Mesenchymal stem cell (in vitro differentiated cells and primary cell): ENCODE results near the gene TINAG. TPM values are rescaled to one million over a fixed set of nuclear protein-coding genes. Genes with fewer than 3 reads are reported as not detected.

Source experiments
- DNase-seq: peaks from one replicate; pipeline ENCODE4 v3.0.0-alpha.2; 2013
- H2AFZ ChIP-seq: one replicate; pipeline ENCODE4 v1.6.1; 2013; ENCODE audit warnings: low read depth, mild to moderate bottlenecking, control low read depth, inconsistent platforms, low read length, moderate library complexity
- H2AK5ac ChIP-seq: 2 replicates; pipeline ENCODE4 v1.6.1; 2013; ENCODE audit warnings: low read length, moderate library complexity, mild to moderate bottlenecking, inconsistent platforms; ENCODE audit not compliant: severe bottlenecking
- H2BK120ac ChIP-seq: one replicate; pipeline ENCODE4 v1.6.1; 2013; ENCODE audit warnings: low read depth, mild to moderate bottlenecking, inconsistent platforms, low read length, moderate library complexity
- H2BK12ac ChIP-seq, 2 experiments: one replicate each; pipeline ENCODE4 v1.6.1; 2013; ENCODE audit warnings: inconsistent platforms in 2 of 2, low read length in 2 of 2, mild to moderate bottlenecking in 2 of 2, moderate library complexity in 2 of 2, control low read depth in 1 of 2
- H2BK15ac ChIP-seq: one replicate; pipeline ENCODE4 v1.6.1; 2013; ENCODE audit warnings: mild to moderate bottlenecking, low read depth, inconsistent platforms; ENCODE audit not compliant: poor library complexity, severe bottlenecking
- H2BK5ac ChIP-seq: 2 replicates; pipeline ENCODE4 v1.6.1; 2013; ENCODE audit warnings: low read depth, mild to moderate bottlenecking, low read length, control low read depth, inconsistent platforms; ENCODE audit not compliant: poor library complexity, severe bottlenecking
- H3K14ac ChIP-seq, 2 experiments: one replicate each; pipeline ENCODE4 v1.6.1; 2013; ENCODE audit warnings: inconsistent platforms in 2 of 2, low read length in 2 of 2, control low read depth in 1 of 2, mild to moderate bottlenecking in 1 of 2, moderate library complexity in 1 of 2
- H3K18ac ChIP-seq, 2 experiments: one replicate each; pipeline ENCODE4 v1.6.1; 2013; ENCODE audit warnings: inconsistent platforms in 2 of 2, low read length in 2 of 2, control low read depth in 1 of 2, low read depth in 1 of 2, mild to moderate bottlenecking in 1 of 2
- H3K23ac ChIP-seq, 2 experiments: one replicate each; pipeline ENCODE4 v1.6.1; 2013; ENCODE audit warnings: inconsistent platforms in 2 of 2, low read length in 2 of 2, mild to moderate bottlenecking in 2 of 2, moderate library complexity in 2 of 2, control low read depth in 1 of 2
- H3K27ac ChIP-seq: 2 replicates; pipeline ENCODE4 v1.5.1; 2013; ENCODE audit warnings: mild to moderate bottlenecking, moderate library complexity, low read length, control low read depth, inconsistent platforms; ENCODE audit not compliant: poor library complexity, severe bottlenecking
- H3K27me3 ChIP-seq, 2 experiments: 2 replicates each; pipeline versions ENCODE4 v1.6.1 to v1.7.0; 2013; ENCODE audit warnings: low read length in 2 of 2, mild to moderate bottlenecking in 2 of 2, moderate library complexity in 2 of 2, control low read depth in 1 of 2, inconsistent platforms in 1 of 2; ENCODE audit not compliant: control insufficient read depth in 1 of 2, insufficient read depth in 1 of 2
- H3K36me3 ChIP-seq, 2 experiments: 2 replicates each; pipeline versions ENCODE4 v1.6.1 to v1.7.0; 2013; ENCODE audit warnings: low read length in 2 of 2, control low read depth in 1 of 2, inconsistent platforms in 1 of 2, low read depth in 1 of 2, mild to moderate bottlenecking in 1 of 2; ENCODE audit not compliant: insufficient read depth in 2 of 2, control insufficient read depth in 1 of 2
- H3K4ac ChIP-seq, 2 experiments: one replicate each; pipeline ENCODE4 v1.6.1; 2013; ENCODE audit warnings: inconsistent platforms in 2 of 2, low read length in 2 of 2, mild to moderate bottlenecking in 2 of 2, moderate library complexity in 2 of 2, control low read depth in 1 of 2, low read depth in 1 of 2
- H3K4me1 ChIP-seq: 2 replicates; pipeline ENCODE4 v1.6.1; 2013; ENCODE audit warnings: low read depth, low read length, control low read depth; ENCODE audit not compliant: control insufficient read depth, insufficient read depth
- H3K4me2 ChIP-seq: 2 replicates; pipeline ENCODE4 v1.6.1; 2013; ENCODE audit warnings: low read length, mild to moderate bottlenecking, inconsistent platforms; ENCODE audit not compliant: poor library complexity, severe bottlenecking
- H3K4me3 ChIP-seq, 2 experiments: 2 replicates each; pipeline versions ENCODE4 v1.5.1 to v1.7.0; 2013; ENCODE audit warnings: low read length in 2 of 2, mild to moderate bottlenecking in 2 of 2, control low read depth in 1 of 2, low read depth in 1 of 2; ENCODE audit not compliant: insufficient read depth in 1 of 2
- H3K79me1 ChIP-seq: replicated peaks from 2 replicates; pipeline ENCODE4 v1.6.1; 2013; ENCODE audit warnings: mild to moderate bottlenecking, control low read depth, low read length, inconsistent platforms; ENCODE audit not compliant: poor library complexity, severe bottlenecking
- H3K9ac ChIP-seq: 2 replicates; pipeline ENCODE4 v1.7.0; 2013; ENCODE audit warnings: mild to moderate bottlenecking, low read length, moderate library complexity
- H3K9me3 ChIP-seq: 2 replicates; pipeline ENCODE4 v1.7.0; 2013; ENCODE audit warnings: mild to moderate bottlenecking, low read length; ENCODE audit not compliant: control insufficient read depth
- H4K8ac ChIP-seq: one replicate; pipeline ENCODE4 v1.6.1; 2013; ENCODE audit warnings: inconsistent platforms, mild to moderate bottlenecking, low read length, moderate library complexity
- H4K91ac ChIP-seq: one replicate; pipeline ENCODE4 v1.6.1; 2013; ENCODE audit warnings: mild to moderate bottlenecking, low read length, inconsistent platforms
- WGBS: methylation state at CpG from one replicate; pipeline ENCODE4 v1.1.7; 2013; ENCODE audit warnings: mixed read lengths; 5-methylcytosine and 5-hydroxymethylcytosine counted together
- polyA plus RNA-seq, 2 experiments: library from polyadenylated mRNA; stranded (reverse); fragments of 200-250 nt; gene quantifications; one replicate each; pipeline ENCODE4 v1.2.3, GENCODE V29; 2013

The TINAG gene, protein sequence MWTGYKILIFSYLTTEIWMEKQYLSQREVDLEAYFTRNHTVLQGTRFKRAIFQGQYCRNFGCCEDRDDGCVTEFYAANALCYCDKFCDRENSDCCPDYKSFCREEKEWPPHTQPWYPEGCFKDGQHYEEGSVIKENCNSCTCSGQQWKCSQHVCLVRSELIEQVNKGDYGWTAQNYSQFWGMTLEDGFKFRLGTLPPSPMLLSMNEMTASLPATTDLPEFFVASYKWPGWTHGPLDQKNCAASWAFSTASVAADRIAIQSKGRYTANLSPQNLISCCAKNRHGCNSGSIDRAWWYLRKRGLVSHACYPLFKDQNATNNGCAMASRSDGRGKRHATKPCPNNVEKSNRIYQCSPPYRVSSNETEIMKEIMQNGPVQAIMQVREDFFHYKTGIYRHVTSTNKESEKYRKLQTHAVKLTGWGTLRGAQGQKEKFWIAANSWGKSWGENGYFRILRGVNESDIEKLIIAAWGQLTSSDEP
- polyA plus RNA-seq (2013, experiment 1 of 2), result not detected
- not detected for polyA plus RNA-seq (2013, experiment 2 of 2)

DNA sequence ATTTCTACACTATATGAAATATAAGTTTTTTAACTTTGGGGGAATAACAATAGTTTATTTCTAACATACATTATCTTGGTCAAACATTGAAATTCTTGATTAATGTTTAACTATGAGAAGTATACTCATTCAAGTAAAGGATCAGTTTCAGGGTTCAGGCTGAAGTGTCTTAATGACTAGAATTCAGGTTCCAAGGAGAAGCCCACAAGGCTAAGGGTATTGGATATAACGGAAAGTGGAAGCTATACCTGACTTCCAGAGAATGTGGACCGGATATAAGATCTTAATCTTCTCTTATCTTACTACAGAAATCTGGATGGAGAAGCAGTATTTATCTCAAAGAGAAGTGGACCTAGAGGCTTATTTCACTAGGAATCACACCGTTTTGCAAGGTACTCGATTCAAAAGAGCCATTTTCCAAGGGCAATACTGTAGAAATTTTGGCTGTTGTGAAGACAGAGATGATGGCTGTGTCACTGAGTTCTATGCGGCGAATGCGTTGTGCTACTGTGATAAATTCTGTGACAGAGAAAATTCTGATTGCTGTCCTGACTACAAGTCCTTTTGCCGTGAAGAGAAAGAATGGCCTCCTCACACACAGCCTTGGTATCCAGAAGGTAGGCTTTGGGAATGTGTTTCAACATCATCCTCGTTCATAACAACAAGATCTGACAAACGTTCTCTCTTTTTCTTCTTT lies at the start of gene TINAG:
TINAG (plus strand) TSS at position 153 of the 697 bp plus-strand sequence; CDS start at position 263, 110 bp downstream.
- no peak for DNase-seq
- Histone ChIP-seq H2BK120ac (no peak within 1 kb of the TSS), H4K91ac (no peak within 1 kb of the TSS), H3K4me1 (peaks cover 1% of the 10 kb centered on the region), H3K23ac (no peak within 1 kb of the TSS), H3K9ac (no peak within 1 kb of the TSS), H3K4ac (no peak within 1 kb of the TSS), H3K4me2 (peak within 1 kb of the TSS; percentile 38), H3K4me3 (no peak within 1 kb of the TSS), H4K8ac (no peak within 1 kb of the TSS), H3K9me3 (no peaks in the 10 kb centered on the region), H3K18ac (no peak within 1 kb of the TSS), H3K27me3 (no peaks in the 10 kb centered on the region), H2AK5ac (peak within 1 kb of the TSS; percentile 74), H2BK15ac (no peak within 1 kb of the TSS), H3K27ac (peak within 1 kb of the TSS; percentile 89), H2BK12ac (no peak within 1 kb of the TSS), H2BK5ac (no peak within 1 kb of the TSS), H3K79me1 (peaks cover 5% of the 10 kb centered on the region), H3K14ac (no peak within 1 kb of the TSS), H3K36me3 (no peaks in the 10 kb centered on the region), H2AFZ (no peak within 1 kb of the TSS)
- WGBS, result 94% methylated on average over 7 of the region's 10 CpGs

DNA sequence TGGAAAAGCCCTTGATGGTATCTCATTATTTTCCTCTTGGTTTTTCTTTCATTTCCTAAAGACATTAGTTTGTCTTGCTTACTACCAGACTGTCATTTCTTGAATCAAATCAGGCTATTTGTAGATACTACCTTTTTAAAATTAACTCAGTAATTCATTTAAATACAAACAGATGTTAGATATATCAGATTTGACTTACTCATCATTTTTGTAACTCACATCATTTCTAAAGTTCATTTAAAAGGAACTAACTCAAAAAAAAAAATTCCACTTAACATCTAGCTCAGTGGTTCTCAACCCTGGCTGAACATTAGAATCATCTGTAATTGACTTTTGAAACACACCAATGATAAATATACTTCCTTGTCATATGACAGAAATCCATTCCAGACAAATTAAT lies 48.2 kb upstream of the TINAG start:
- Histone ChIP-seq H3K4me2 (no peak overlapping the region), H3K4ac (no peak overlapping the region), H3K4me1 (peaks cover 2% of the 10 kb centered on the region), H2AK5ac (no peak overlapping the region), H4K8ac (no peak overlapping the region), H3K9me3 (no peaks in the 10 kb centered on the region), H3K23ac (no peak overlapping the region), H3K27ac (no peak overlapping the region), H3K18ac (no peak overlapping the region), H3K9ac (no peak overlapping the region), H3K27me3 (no peaks in the 10 kb centered on the region), H2BK5ac (no peak overlapping the region), H2BK15ac (no peak overlapping the region), H4K91ac (no peak overlapping the region), H2AFZ (no peak overlapping the region), H2BK12ac (no peak overlapping the region), H3K14ac (no peak overlapping the region), H2BK120ac (no peak overlapping the region), H3K36me3 (no peaks in the 10 kb centered on the region), H3K4me3 (no peak overlapping the region), H3K79me1 (no peaks in the 10 kb centered on the region)
- no peak for DNase-seq

DNA sequence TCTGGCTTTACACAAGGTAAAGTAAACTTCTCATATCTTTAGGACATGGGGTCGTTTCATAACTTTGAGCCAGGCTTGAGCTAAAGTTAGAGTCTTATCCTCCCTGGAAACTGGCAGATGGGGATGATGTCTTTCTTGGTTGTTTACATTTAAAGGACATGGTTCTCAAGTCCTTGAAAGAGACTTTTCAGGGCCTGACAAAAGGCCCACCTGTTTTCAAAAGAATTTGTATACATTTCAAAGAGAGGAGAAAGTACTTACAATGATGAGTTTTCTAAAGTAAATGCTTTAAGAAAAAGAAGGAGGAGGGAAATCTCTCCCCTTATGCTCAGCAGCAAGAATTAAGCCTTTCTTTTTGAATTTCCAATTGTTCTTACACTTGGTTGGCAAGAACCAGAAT lies 45.7 kb upstream of the TINAG start:
- H2AFZ ChIP-seq, result no peak overlapping the region
- H3K4me2 ChIP-seq, result no peak overlapping the region
- no peaks in the 10 kb centered on the region for H3K79me1 ChIP-seq
- no peak overlapping the region for H2BK120ac ChIP-seq
- H3K27me3 ChIP-seq, result no peaks in the 10 kb centered on the region
- no peak overlapping the region for H3K9ac ChIP-seq
- H3K14ac ChIP-seq, result no peak overlapping the region
- H3K18ac ChIP-seq, result no peak overlapping the region
- H4K91ac ChIP-seq, result no peak overlapping the region
- peak overlapping the region; percentile 51 for H3K27ac ChIP-seq
- no peak overlapping the region for H3K23ac ChIP-seq
- no peak overlapping the region for H2BK15ac ChIP-seq
- H2BK5ac ChIP-seq, result no peak overlapping the region
- H4K8ac ChIP-seq, result no peak overlapping the region
- H3K9me3 ChIP-seq, result no peaks in the 10 kb centered on the region
- no peak overlapping the region for H2BK12ac ChIP-seq
- peak overlapping the region; percentile 84 for H2AK5ac ChIP-seq
- H3K36me3 ChIP-seq, result no peaks in the 10 kb centered on the region
- H3K4me3 ChIP-seq, result no peak overlapping the region
- no peak for DNase-seq
- peaks cover 3% of the 10 kb centered on the region for H3K4me1 ChIP-seq
- 46% methylated on average over 1 of the region's 1 CpG for WGBS
- H3K4ac ChIP-seq, result no peak overlapping the region

DNA sequence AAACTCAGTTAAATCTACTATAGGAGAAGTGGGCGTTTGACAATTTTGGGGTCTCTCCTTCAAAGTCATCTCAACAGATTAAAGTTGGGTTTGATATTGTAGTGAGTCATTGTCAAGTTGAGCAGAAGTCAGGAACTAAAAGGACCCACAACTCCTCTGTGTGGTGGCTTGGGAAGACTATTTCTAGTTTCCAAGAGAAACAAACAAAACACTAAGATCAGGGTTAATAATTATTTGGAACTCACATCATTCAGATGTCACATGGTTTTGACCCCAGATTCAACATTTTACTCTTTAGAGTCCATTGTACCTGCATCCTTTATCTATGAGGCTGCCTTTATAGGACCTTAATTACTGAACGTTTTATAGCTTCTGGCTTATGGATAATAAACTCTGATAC lies 45.3 kb upstream of the TINAG start:
- no peaks in the 10 kb centered on the region for H3K79me1 ChIP-seq
- H3K36me3 ChIP-seq, result no peaks in the 10 kb centered on the region
- peaks cover 3% of the 10 kb centered on the region for H3K4me1 ChIP-seq
- H4K8ac ChIP-seq, result no peak overlapping the region
- H2BK5ac ChIP-seq, result no peak overlapping the region
- no peak overlapping the region for H2BK12ac ChIP-seq
- no peak overlapping the region for H2AFZ ChIP-seq
- no peak overlapping the region for H3K9ac ChIP-seq
- no peak overlapping the region for H3K14ac ChIP-seq
- DNase-seq, result no peak
- H2BK120ac ChIP-seq, result no peak overlapping the region
- H3K4me2 ChIP-seq, result no peak overlapping the region
- H3K18ac ChIP-seq, result no peak overlapping the region
- no peak overlapping the region for H3K4me3 ChIP-seq
- no peak overlapping the region for H3K23ac ChIP-seq
- H4K91ac ChIP-seq, result no peak overlapping the region
- no peak overlapping the region for H3K4ac ChIP-seq
- H3K27me3 ChIP-seq, result no peaks in the 10 kb centered on the region
- H2BK15ac ChIP-seq, result no peak overlapping the region
- no peak overlapping the region for H2AK5ac ChIP-seq
- WGBS, result 86% methylated on average over 1 of the region's 2 CpGs
- peak overlapping the region; percentile 51 for H3K27ac ChIP-seq
- H3K9me3 ChIP-seq, result no peaks in the 10 kb centered on the region
